ENCODE data around the gene DAGLB.
"Not testable (repeated sequence)": the region's sequence is repeated elsewhere in the genome, so short reads cannot be mapped to it uniquely, and the experiment has no call there.

Gene DAGLB

GRCh38 chr7:6395898-6396595 is 51.7 kb downstream of the DAGLB start:
- DNase-seq = no peak

- DNase-seq = no peak
Measured at GRCh38 chr7:6394114-6394513, 53.6 kb downstream of the DAGLB start.

GRCh38 chr7:6393667-6394056 is 54.1 kb downstream of the DAGLB start:
- no peak for DNase-seq

GRCh38 chr7:6392712-6393666 is 54.8 kb downstream of the DAGLB start:
- DNase-seq = no peak

- no peak for DNase-seq
Measured at GRCh38 chr7:6389728-6390127, 58.0 kb downstream of the DAGLB start.

GRCh38 chr7:6387734-6388294 is 59.9 kb downstream of the DAGLB start:
- no peak for DNase-seq

- no peak for DNase-seq
Measured at GRCh38 chr7:6386779-6387178, 61.0 kb downstream of the DAGLB start.

- peak; percentile 55 for DNase-seq
Measured at GRCh38 chr7:6385909-6386560, 61.7 kb downstream of the DAGLB start.

- DNase-seq = no peak
Measured at GRCh38 chr7:6385110-6385781, 62.5 kb downstream of the DAGLB start.

- DNase-seq = no peak
Measured at GRCh38 chr7:6384327-6384726, 63.4 kb downstream of the DAGLB start.

GRCh38 chr7:6382817-6383216 is 64.9 kb downstream of the DAGLB start:
- no peak for DNase-seq

- DNase-seq = not testable (repeated sequence)
Measured at GRCh38 chr7:6381846-6382245, 65.9 kb downstream of the DAGLB start.

- no peak for DNase-seq
Measured at GRCh38 chr7:6380310-6381095, 67.3 kb downstream of the DAGLB start.

- DNase-seq = no peak
Measured at GRCh38 chr7:6379886-6380285, 67.9 kb downstream of the DAGLB start.

GRCh38 chr7:6378556-6378955 is 69.2 kb downstream of the DAGLB start:
- DNase-seq = not testable (repeated sequence)

GRCh38 chr7:6376820-6377219 is 70.9 kb downstream of the DAGLB start:
- DNase-seq = no peak

- DNase-seq = no peak
Measured at GRCh38 chr7:6375348-6376101, 72.2 kb downstream of the DAGLB start.

- DNase-seq = no peak
Measured at GRCh38 chr7:6367701-6368211, 80.0 kb downstream of the DAGLB start.

GRCh38 chr7:6365451-6365850 is 82.3 kb downstream of the DAGLB start:
- DNase-seq = no peak

- DNase-seq = no peak
Measured at GRCh38 chr7:6360841-6361240, 86.9 kb downstream of the DAGLB start.

GRCh38 chr7:6359734-6360133 is 88.0 kb downstream of the DAGLB start:
- no peak for DNase-seq
